H1 (cell line): ENCODE data around the gene SSH2. TPM values are rescaled to one million over a fixed set of nuclear protein-coding genes. Genes with fewer than 3 reads are reported as not detected.

Experiments
- CHD2 ChIP-seq: IDR thresholded peaks from 2 replicates; pipeline ENCODE4 v1.6.1; 2012; ENCODE audit warnings: low read length, improper control_type of control experiment
- GABPA ChIP-seq: IDR thresholded peaks from 2 replicates; pipeline ENCODE4 v1.6.1; 2011; ENCODE audit warnings: mild to moderate bottlenecking, low read length, moderate library complexity, borderline replicate concordance; ENCODE audit not compliant: insufficient read depth
- HDAC6 ChIP-seq: IDR thresholded peaks from one replicate; pipeline ENCODE4 v1.7.1; 2012; ENCODE audit warnings: low read depth, mild to moderate bottlenecking, inconsistent platforms, low read length, moderate library complexity
- POLR2AphosphoS5 ChIP-seq: IDR thresholded peaks from 2 replicates; pipeline ENCODE4 v1.6.1; 2011; ENCODE audit warnings: low read depth, low read length
- RFX5 ChIP-seq: IDR thresholded peaks from 2 replicates; pipeline ENCODE4 v1.6.1; 2011; ENCODE audit warnings: low read depth, low read length, improper control_type of control experiment, borderline replicate concordance
- SP1 ChIP-seq: IDR thresholded peaks from 2 replicates; pipeline ENCODE4 v1.6.1; 2011; ENCODE audit warnings: low read depth, low read length
- polyA plus RNA-seq, 7 experiments: library from polyadenylated mRNA; depleted of rRNA in 3 of 7; stranded (reverse) in 5 of 7; unstranded in 2 of 7; fragments of >200 nt in 5 of 7; fragments of 200-250 nt in 2 of 7; gene quantifications; 1 replicate in 5 of 7; 2 replicates in 1 of 7; 4 replicates in 1 of 7; pipeline versions ENCODE4 v1.2.1 to v1.2.3, GENCODE V29; 2011 to 2013; ENCODE audit warnings: missing spikeins in 2 of 7, mixed read lengths in 2 of 7
- total RNA-seq: library from RNA; stranded (reverse); fragmentation: NEBNext Ultra II Directional; extraction: Animal tissue kit (Norgen Biotek cat#: 25700); gene quantifications from 2 replicates; pipeline ENCODE4 v1.2.1, GENCODE V29; 2021

SSH2 gene
- total and polyA plus RNA-seq, 2 of the 8 experiments (the other 6 are each of a cell fraction or from before 2014, with no cell fraction given) = 5.2 to 15.9 TPM

DNA sequence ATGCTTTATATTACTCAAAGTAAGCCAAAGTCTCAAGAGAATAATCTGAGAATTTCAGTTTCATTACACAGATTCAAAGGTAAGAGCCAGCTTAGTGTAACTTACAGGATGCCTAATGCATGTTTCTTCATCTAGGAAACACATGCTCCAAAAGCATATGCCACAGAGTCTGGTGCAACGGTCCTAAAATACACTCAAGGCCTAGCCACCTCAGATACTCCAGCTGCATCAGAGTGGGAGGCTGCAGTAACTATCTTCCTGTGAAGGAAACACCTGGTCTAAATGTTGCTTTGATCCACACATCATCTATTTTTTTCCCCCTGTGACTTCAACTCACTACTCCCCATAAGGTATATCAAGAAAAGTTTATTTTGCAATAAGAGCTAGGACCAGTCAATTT, 255.7 kb downstream of the SSH2 start (continued):
- no peak for TF ChIP-seq HDAC6
- no peak for TF ChIP-seq GABPA
- no peak for TF ChIP-seq SP1
- no peak for TF ChIP-seq CHD2
- TF ChIP-seq POLR2AphosphoS5 = no peak
- no peak for TF ChIP-seq RFX5
- TF ChIP-seq, all 59 proteins: peak for 0
